B cell (primary cell): ENCODE data around the gene C17orf113.

Experiments used
- EZH2 ChIP-seq: IDR thresholded peaks from 2 replicates; pipeline ENCODE4 v1.6.1; 2012; ENCODE audit warnings: borderline replicate concordance, low read depth, mild to moderate bottlenecking, moderate library complexity, low read length; ENCODE audit not compliant: insufficient read depth, poor library complexity, severe bottlenecking
- TF ChIP-seq, protein P1 (sequence below): fragments of 200-600 bp; IDR thresholded peaks from one replicate; pipeline ENCODE4 v1.8.0; 2022; ENCODE audit warnings: antibody characterized with exemption, mild to moderate bottlenecking

DNA sequence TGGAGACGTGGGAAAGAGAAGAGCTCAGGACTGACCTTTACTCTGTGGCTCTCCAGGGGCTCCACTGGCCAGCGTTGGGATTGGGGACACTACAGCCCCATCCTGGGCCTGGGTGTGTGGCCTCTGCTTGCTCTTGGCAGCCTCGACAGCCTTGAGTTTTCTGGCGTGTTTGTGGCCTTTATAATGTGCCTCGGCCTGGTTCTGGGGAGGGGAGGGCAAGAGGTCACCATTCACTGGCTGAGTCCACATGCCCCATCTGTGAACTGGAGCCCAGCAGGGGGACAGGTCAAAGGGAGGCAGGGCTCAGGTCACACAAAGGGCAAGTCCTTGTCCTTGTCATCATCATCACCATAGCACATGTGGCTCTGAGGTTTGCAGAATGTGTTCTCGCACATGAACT is 18.8 kb downstream of the C17orf113 start:
- TF ChIP-seq, protein P1, sequence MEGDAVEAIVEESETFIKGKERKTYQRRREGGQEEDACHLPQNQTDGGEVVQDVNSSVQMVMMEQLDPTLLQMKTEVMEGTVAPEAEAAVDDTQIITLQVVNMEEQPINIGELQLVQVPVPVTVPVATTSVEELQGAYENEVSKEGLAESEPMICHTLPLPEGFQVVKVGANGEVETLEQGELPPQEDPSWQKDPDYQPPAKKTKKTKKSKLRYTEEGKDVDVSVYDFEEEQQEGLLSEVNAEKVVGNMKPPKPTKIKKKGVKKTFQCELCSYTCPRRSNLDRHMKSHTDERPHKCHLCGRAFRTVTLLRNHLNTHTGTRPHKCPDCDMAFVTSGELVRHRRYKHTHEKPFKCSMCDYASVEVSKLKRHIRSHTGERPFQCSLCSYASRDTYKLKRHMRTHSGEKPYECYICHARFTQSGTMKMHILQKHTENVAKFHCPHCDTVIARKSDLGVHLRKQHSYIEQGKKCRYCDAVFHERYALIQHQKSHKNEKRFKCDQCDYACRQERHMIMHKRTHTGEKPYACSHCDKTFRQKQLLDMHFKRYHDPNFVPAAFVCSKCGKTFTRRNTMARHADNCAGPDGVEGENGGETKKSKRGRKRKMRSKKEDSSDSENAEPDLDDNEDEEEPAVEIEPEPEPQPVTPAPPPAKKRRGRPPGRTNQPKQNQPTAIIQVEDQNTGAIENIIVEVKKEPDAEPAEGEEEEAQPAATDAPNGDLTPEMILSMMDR = no peak
- no peak for TF ChIP-seq EZH2
